ENCODE results near the gene BNC2. TPM values are rescaled to one million over a fixed set of nuclear protein-coding genes. Genes with fewer than 3 reads are reported as not detected.

BNC2 gene
- total and polyA plus RNA-seq, 2 donors, result 1.8 to 3.9 TPM

- WGBS, result 91% methylated on average over 4 of the region's 4 CpGs
- H3K27ac ChIP-seq (ENCODE audit: low read depth in 1 of 2, low read length in 1 of 2), result peak overlapping the region in 1 of 2 donors; percentile 68
- peak in 7 of 9 donors; percentile 16 to 72 (median 29) for DNase-seq (ENCODE audit: low read depth in 6 of 9, low spot score in 9 of 9)
Measured at GRCh38 chr9:16515879-16516301, 354.6 kb downstream of the BNC2 start.

GRCh38 chr9:16515207-16515606 is 355.3 kb downstream of the BNC2 start:
- no peak overlapping the region for H3K27ac ChIP-seq (ENCODE audit: low read depth in 1 of 2, low read length in 1 of 2)
- H3K4me3 ChIP-seq (ENCODE audit: low read length in 2 of 2), result no peak overlapping the region
- no peaks in the 10 kb centered on the region for H3K27me3 ChIP-seq (ENCODE audit: control insufficient read depth in 2 of 2, insufficient read depth in 1 of 2, low read length in 1 of 2)
- H3K4me1 ChIP-seq (ENCODE audit: control insufficient read depth in 2 of 2, insufficient read depth in 2 of 2, low read length in 2 of 2), result peaks cover 0 to 16% of the 10 kb centered on the region in 2 donors
- H3K9me3 ChIP-seq (ENCODE audit: control insufficient read depth in 2 of 2, insufficient read depth in 1 of 2, low read length in 1 of 2), result no peaks in the 10 kb centered on the region
- DNase-seq (ENCODE audit: low read depth in 6 of 9, low spot score in 9 of 9), result no peak
- H3K36me3 ChIP-seq (ENCODE audit: control insufficient read depth in 2 of 2, insufficient read depth in 2 of 2, low read length in 1 of 2), result no peaks in the 10 kb centered on the region
- WGBS, result 94% methylated on average over 12 of the region's 12 CpGs

More at GRCh38 chr9:16515879-16516301, 354.6 kb downstream of the BNC2 start:
- no peaks in the 10 kb centered on the region for H3K36me3 ChIP-seq (ENCODE audit: control insufficient read depth in 2 of 2, insufficient read depth in 2 of 2, low read length in 1 of 2)
- no peaks in the 10 kb centered on the region for H3K27me3 ChIP-seq (ENCODE audit: control insufficient read depth in 2 of 2, insufficient read depth in 1 of 2, low read length in 1 of 2)
- H3K9me3 ChIP-seq (ENCODE audit: control insufficient read depth in 2 of 2, insufficient read depth in 1 of 2, low read length in 1 of 2), result no peaks in the 10 kb centered on the region
- no peak overlapping the region for H3K4me3 ChIP-seq (ENCODE audit: low read length in 2 of 2)
- peaks cover 0 to 16% of the 10 kb centered on the region in 2 donors for H3K4me1 ChIP-seq (ENCODE audit: control insufficient read depth in 2 of 2, insufficient read depth in 2 of 2, low read length in 2 of 2)

GRCh38 chr9:16514131-16514530 is 356.3 kb downstream of the BNC2 start:
- 90% methylated on average over 1 of the region's 1 CpG for WGBS
- Histone ChIP-seq H3K4me3 (ENCODE audit: low read length in 2 of 2) (no peak overlapping the region), H3K36me3 (ENCODE audit: control insufficient read depth in 2 of 2, insufficient read depth in 2 of 2, low read length in 1 of 2) (no peaks in the 10 kb centered on the region), H3K9me3 (ENCODE audit: control insufficient read depth in 2 of 2, insufficient read depth in 1 of 2, low read length in 1 of 2) (no peaks in the 10 kb centered on the region), H3K27ac (ENCODE audit: low read depth in 1 of 2, low read length in 1 of 2) (no peak overlapping the region), H3K27me3 (ENCODE audit: control insufficient read depth in 2 of 2, insufficient read depth in 1 of 2, low read length in 1 of 2) (no peaks in the 10 kb centered on the region), H3K4me1 (ENCODE audit: control insufficient read depth in 2 of 2, insufficient read depth in 2 of 2, low read length in 2 of 2) (peaks cover 0 to 16% of the 10 kb centered on the region in 2 donors)
- DNase-seq (ENCODE audit: low read depth in 6 of 9, low spot score in 9 of 9), result no peak

- Histone ChIP-seq H3K27ac (ENCODE audit: low read depth in 1 of 2, low read length in 1 of 2) (no peak overlapping the region), H3K4me1 (ENCODE audit: control insufficient read depth in 2 of 2, insufficient read depth in 2 of 2, low read length in 2 of 2) (peaks cover 0 to 16% of the 10 kb centered on the region in 2 donors), H3K4me3 (ENCODE audit: low read length in 2 of 2) (no peak overlapping the region), H3K27me3 (ENCODE audit: control insufficient read depth in 2 of 2, insufficient read depth in 1 of 2, low read length in 1 of 2) (no peaks in the 10 kb centered on the region), H3K36me3 (ENCODE audit: control insufficient read depth in 2 of 2, insufficient read depth in 2 of 2, low read length in 1 of 2) (no peaks in the 10 kb centered on the region), H3K9me3 (ENCODE audit: control insufficient read depth in 2 of 2, insufficient read depth in 1 of 2, low read length in 1 of 2) (no peaks in the 10 kb centered on the region)
- WGBS, result 86% methylated on average over 4 of the region's 4 CpGs
- no peak for DNase-seq (ENCODE audit: low read depth in 6 of 9, low spot score in 9 of 9)
Measured at GRCh38 chr9:16512281-16512680, 358.2 kb downstream of the BNC2 start.

- Histone ChIP-seq H3K27ac (ENCODE audit: low read depth in 1 of 2, low read length in 1 of 2) (no peak overlapping the region), H3K4me3 (ENCODE audit: low read length in 2 of 2) (no peak overlapping the region), H3K4me1 (ENCODE audit: control insufficient read depth in 2 of 2, insufficient read depth in 2 of 2, low read length in 2 of 2) (peaks cover 0 to 7% of the 10 kb centered on the region in 2 donors), H3K27me3 (ENCODE audit: control insufficient read depth in 2 of 2, insufficient read depth in 1 of 2, low read length in 1 of 2) (no peaks in the 10 kb centered on the region), H3K36me3 (ENCODE audit: control insufficient read depth in 2 of 2, insufficient read depth in 2 of 2, low read length in 1 of 2) (no peaks in the 10 kb centered on the region), H3K9me3 (ENCODE audit: control insufficient read depth in 2 of 2, insufficient read depth in 1 of 2, low read length in 1 of 2) (no peaks in the 10 kb centered on the region)
- WGBS, result 95% methylated on average over 2 of the region's 2 CpGs
- no peak for DNase-seq (ENCODE audit: low read depth in 6 of 9, low spot score in 9 of 9)
Measured at GRCh38 chr9:16510482-16510881, 360.0 kb downstream of the BNC2 start.

GRCh38 chr9:16509997-16510396 is 360.5 kb downstream of the BNC2 start:
- DNase-seq (ENCODE audit: low read depth in 6 of 9, low spot score in 9 of 9), result no peak
- 89% methylated on average over 5 of the region's 5 CpGs for WGBS
- H3K27ac ChIP-seq (ENCODE audit: low read depth in 1 of 2, low read length in 1 of 2), result no peak overlapping the region
- no peak overlapping the region for H3K4me3 ChIP-seq (ENCODE audit: low read length in 2 of 2)
- H3K4me1 ChIP-seq (ENCODE audit: control insufficient read depth in 2 of 2, insufficient read depth in 2 of 2, low read length in 2 of 2), result peaks cover 0 to 2% of the 10 kb centered on the region in 2 donors
- H3K36me3 ChIP-seq (ENCODE audit: control insufficient read depth in 2 of 2, insufficient read depth in 2 of 2, low read length in 1 of 2), result no peaks in the 10 kb centered on the region
- H3K27me3 ChIP-seq (ENCODE audit: control insufficient read depth in 2 of 2, insufficient read depth in 1 of 2, low read length in 1 of 2), result no peaks in the 10 kb centered on the region
- H3K9me3 ChIP-seq (ENCODE audit: control insufficient read depth in 2 of 2, insufficient read depth in 1 of 2, low read length in 1 of 2), result no peaks in the 10 kb centered on the region

GRCh38 chr9:16505199-16505598 is 365.3 kb downstream of the BNC2 start:
- Histone ChIP-seq H3K27ac (ENCODE audit: low read depth in 1 of 2, low read length in 1 of 2) (no peak overlapping the region), H3K4me1 (ENCODE audit: control insufficient read depth in 2 of 2, insufficient read depth in 2 of 2, low read length in 2 of 2) (no peaks in the 10 kb centered on the region), H3K4me3 (ENCODE audit: low read length in 2 of 2) (no peak overlapping the region), H3K9me3 (ENCODE audit: control insufficient read depth in 2 of 2, insufficient read depth in 1 of 2, low read length in 1 of 2) (no peaks in the 10 kb centered on the region), H3K36me3 (ENCODE audit: control insufficient read depth in 2 of 2, insufficient read depth in 2 of 2, low read length in 1 of 2) (no peaks in the 10 kb centered on the region), H3K27me3 (ENCODE audit: control insufficient read depth in 2 of 2, insufficient read depth in 1 of 2, low read length in 1 of 2) (no peaks in the 10 kb centered on the region)
- DNase-seq (ENCODE audit: low read depth in 6 of 9, low spot score in 9 of 9), result no peak
- 94% methylated on average over 2 of the region's 2 CpGs for WGBS

GRCh38 chr9:16501726-16502125 is 368.7 kb downstream of the BNC2 start:
- Histone ChIP-seq H3K27me3 (ENCODE audit: control insufficient read depth in 2 of 2, insufficient read depth in 1 of 2, low read length in 1 of 2) (no peaks in the 10 kb centered on the region), H3K9me3 (ENCODE audit: control insufficient read depth in 2 of 2, insufficient read depth in 1 of 2, low read length in 1 of 2) (no peaks in the 10 kb centered on the region), H3K4me3 (ENCODE audit: low read length in 2 of 2) (no peak overlapping the region), H3K4me1 (ENCODE audit: control insufficient read depth in 2 of 2, insufficient read depth in 2 of 2, low read length in 2 of 2) (no peaks in the 10 kb centered on the region), H3K27ac (ENCODE audit: low read depth in 1 of 2, low read length in 1 of 2) (no peak overlapping the region), H3K36me3 (ENCODE audit: control insufficient read depth in 2 of 2, insufficient read depth in 2 of 2, low read length in 1 of 2) (no peaks in the 10 kb centered on the region)
- WGBS, result 99% methylated on average over 2 of the region's 2 CpGs
- DNase-seq (ENCODE audit: low read depth in 6 of 9, low spot score in 9 of 9), result no peak

- H3K4me1 ChIP-seq (ENCODE audit: control insufficient read depth in 2 of 2, insufficient read depth in 2 of 2, low read length in 2 of 2), result no peaks in the 10 kb centered on the region
- 94% methylated on average over 2 of the region's 2 CpGs for WGBS
Measured at GRCh38 chr9:16501141-16501540, 369.3 kb downstream of the BNC2 start.

GRCh38 chr9:16500386-16500785 is 370.1 kb downstream of the BNC2 start:
- no peak for DNase-seq (ENCODE audit: low read depth in 6 of 9, low spot score in 9 of 9)
- 98% methylated on average over 2 of the region's 2 CpGs for WGBS
- H3K4me3 ChIP-seq (ENCODE audit: low read length in 2 of 2), result no peak overlapping the region
- no peak overlapping the region for H3K27ac ChIP-seq (ENCODE audit: low read depth in 1 of 2, low read length in 1 of 2)
- H3K9me3 ChIP-seq (ENCODE audit: control insufficient read depth in 2 of 2, insufficient read depth in 1 of 2, low read length in 1 of 2), result no peaks in the 10 kb centered on the region
- H3K36me3 ChIP-seq (ENCODE audit: control insufficient read depth in 2 of 2, insufficient read depth in 2 of 2, low read length in 1 of 2), result no peaks in the 10 kb centered on the region
- no peaks in the 10 kb centered on the region for H3K27me3 ChIP-seq (ENCODE audit: control insufficient read depth in 2 of 2, insufficient read depth in 1 of 2, low read length in 1 of 2)
- no peaks in the 10 kb centered on the region for H3K4me1 ChIP-seq (ENCODE audit: control insufficient read depth in 2 of 2, insufficient read depth in 2 of 2, low read length in 2 of 2)

More at GRCh38 chr9:16501141-16501540, 369.3 kb downstream of the BNC2 start:
- DNase-seq (ENCODE audit: low read depth in 6 of 9, low spot score in 9 of 9), result no peak
- H3K9me3 ChIP-seq (ENCODE audit: control insufficient read depth in 2 of 2, insufficient read depth in 1 of 2, low read length in 1 of 2), result no peaks in the 10 kb centered on the region
- no peak overlapping the region for H3K4me3 ChIP-seq (ENCODE audit: low read length in 2 of 2)
- no peak overlapping the region for H3K27ac ChIP-seq (ENCODE audit: low read depth in 1 of 2, low read length in 1 of 2)
- no peaks in the 10 kb centered on the region for H3K36me3 ChIP-seq (ENCODE audit: control insufficient read depth in 2 of 2, insufficient read depth in 2 of 2, low read length in 1 of 2)
- no peaks in the 10 kb centered on the region for H3K27me3 ChIP-seq (ENCODE audit: control insufficient read depth in 2 of 2, insufficient read depth in 1 of 2, low read length in 1 of 2)

All from thymus (tissue), 11 donors.